ENCODE data around the gene MAP4K3.

MAP4K3 gene

GRCh38 chr2:39213015-39213414, 224.1 kb downstream of the MAP4K3 start:
- DNase-seq (ENCODE audit: extremely low read depth in 1 of 2, low read depth in 1 of 2) = no peak

- no peak for DNase-seq (ENCODE audit: extremely low read depth in 1 of 2, low read depth in 1 of 2)
Observed at GRCh38 chr2:39210846-39211245, 226.2 kb downstream of the MAP4K3 start.

GRCh38 chr2:39203382-39203781, 233.7 kb downstream of the MAP4K3 start:
- DNase-seq (ENCODE audit: extremely low read depth in 1 of 2, low read depth in 1 of 2) = no peak

- no peak for DNase-seq (ENCODE audit: extremely low read depth in 1 of 2, low read depth in 1 of 2)
Observed at GRCh38 chr2:39202639-39203369, 234.3 kb downstream of the MAP4K3 start.
